Measurements from ENCODE around the gene LCE2B.

GRCh38 chr1:152658649-152659048 lies 27.3 kb upstream of the LCE2B start:
- TF ChIP-seq CTCF (IDR thresholded peaks at IDR 0.05) (no peak), POLR2AphosphoS5 (IDR thresholded peaks at IDR 0.05) (no peak)
